ENCODE data around the gene PALM. TPM values are rescaled to one million over a fixed set of nuclear protein-coding genes. Genes with fewer than 3 reads are reported as not detected.
A peak's percentile ranks its signal among the peaks of the same experiment; 100 is the strongest.

The PALM gene
- total and polyA plus RNA-seq, 7 donors: 4.9 to 17.9 (median 9.5) TPM

DNA sequence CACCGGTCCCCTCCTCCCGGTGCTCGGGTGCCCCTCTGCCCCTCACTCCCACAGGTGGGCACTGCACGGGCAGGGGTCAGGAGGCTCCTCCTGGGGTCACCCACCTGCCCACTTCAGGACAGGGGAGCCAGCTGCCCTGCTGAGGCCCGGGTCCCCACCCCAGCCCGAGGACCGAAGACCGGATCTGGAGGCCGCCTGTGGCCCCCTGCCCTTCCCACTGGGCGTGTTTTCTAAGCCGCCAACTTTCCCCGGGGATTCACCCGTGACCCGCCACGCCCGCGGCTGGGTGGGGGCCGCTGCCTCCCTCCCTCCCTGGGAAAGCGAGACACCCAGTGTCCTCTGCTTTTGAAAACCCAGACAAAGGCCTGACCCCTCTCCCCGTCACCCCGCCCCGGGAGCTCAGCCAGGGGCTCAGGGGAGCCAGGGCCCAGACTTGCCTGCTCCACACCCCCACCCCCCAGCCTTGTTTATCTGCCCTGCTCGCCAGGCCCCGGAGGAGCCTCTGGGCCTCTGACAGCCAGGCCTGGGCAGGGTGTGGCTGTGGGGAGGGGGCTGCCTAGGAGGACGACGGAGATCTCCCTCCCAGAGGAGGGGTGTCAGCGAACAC, 1.3 kb downstream of the PALM start:
- WGBS, 3 donors: 16 to 27% (median 24%) methylated on average over 22 to 27 of the region's 27 CpGs
- intact Hi-C loops (cut with DNase I): no loop called here
- TF ChIP-seq, protein P1, sequence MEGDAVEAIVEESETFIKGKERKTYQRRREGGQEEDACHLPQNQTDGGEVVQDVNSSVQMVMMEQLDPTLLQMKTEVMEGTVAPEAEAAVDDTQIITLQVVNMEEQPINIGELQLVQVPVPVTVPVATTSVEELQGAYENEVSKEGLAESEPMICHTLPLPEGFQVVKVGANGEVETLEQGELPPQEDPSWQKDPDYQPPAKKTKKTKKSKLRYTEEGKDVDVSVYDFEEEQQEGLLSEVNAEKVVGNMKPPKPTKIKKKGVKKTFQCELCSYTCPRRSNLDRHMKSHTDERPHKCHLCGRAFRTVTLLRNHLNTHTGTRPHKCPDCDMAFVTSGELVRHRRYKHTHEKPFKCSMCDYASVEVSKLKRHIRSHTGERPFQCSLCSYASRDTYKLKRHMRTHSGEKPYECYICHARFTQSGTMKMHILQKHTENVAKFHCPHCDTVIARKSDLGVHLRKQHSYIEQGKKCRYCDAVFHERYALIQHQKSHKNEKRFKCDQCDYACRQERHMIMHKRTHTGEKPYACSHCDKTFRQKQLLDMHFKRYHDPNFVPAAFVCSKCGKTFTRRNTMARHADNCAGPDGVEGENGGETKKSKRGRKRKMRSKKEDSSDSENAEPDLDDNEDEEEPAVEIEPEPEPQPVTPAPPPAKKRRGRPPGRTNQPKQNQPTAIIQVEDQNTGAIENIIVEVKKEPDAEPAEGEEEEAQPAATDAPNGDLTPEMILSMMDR (IDR thresholded peaks at IDR 0.05): no peak
- no peaks in the 10 kb centered on the region for H3K36me3 ChIP-seq (ENCODE audit: insufficient read depth in 1 of 2, low read depth in 1 of 2)
- DNase-seq (peak; percentile 58 to 81), ATAC-seq (peak in 3 of 4 donors; percentile 30 to 70 (median 45))
- H3K27me3 ChIP-seq (ENCODE audit: insufficient read depth in 3 of 3, low read length in 2 of 3): peaks cover 0 to 50% (median 10%) of the 10 kb centered on the region in 3 donors
- peak overlapping the region; percentile 50 for H3K27ac ChIP-seq
- no peaks in the 10 kb centered on the region for H3K9me3 ChIP-seq
- peak overlapping the region; percentile 63 for H3K4me3 ChIP-seq
- no peaks in the 10 kb centered on the region for H3K4me1 ChIP-seq

DNA sequence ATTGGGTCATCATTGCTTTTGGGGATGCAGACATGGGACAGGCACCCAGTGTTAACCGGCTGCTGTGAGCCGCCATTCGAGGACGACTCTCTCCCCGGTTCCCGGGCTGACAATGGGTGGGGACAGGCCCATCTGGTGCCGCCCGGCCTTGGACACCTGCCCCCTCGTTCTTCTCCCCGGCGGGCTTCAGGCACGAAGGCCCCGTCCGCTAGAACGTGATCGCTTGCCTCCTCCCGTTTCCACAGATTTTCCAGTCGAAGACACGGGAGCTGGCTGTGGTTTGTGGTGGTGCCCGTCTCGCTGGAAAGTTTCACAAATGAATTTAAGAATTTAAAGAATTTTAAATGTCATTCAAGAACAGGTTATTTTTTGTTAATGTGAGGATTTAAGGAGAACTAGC, 2.0 kb downstream of the PALM start:
- no peak overlapping the region for H3K27ac ChIP-seq
- peak overlapping the region; percentile 63 for H3K4me3 ChIP-seq
- H3K4me1 ChIP-seq: no peaks in the 10 kb centered on the region
- no peak for DNase-seq
- H3K9me3 ChIP-seq: no peaks in the 10 kb centered on the region
- H3K36me3 ChIP-seq (ENCODE audit: insufficient read depth in 1 of 2, low read depth in 1 of 2): no peaks in the 10 kb centered on the region
- ATAC-seq: peak in 2 of 4 donors; percentile 11 to 31
- TF ChIP-seq, protein P1 (IDR thresholded peaks at IDR 0.05): no peak
- 35 to 44% (median 38%) methylated on average over 21 of the region's 21 CpGs for WGBS, 3 donors
- intact Hi-C loops (cut with DNase I): no loop called here
- H3K27me3 ChIP-seq (ENCODE audit: insufficient read depth in 3 of 3, low read length in 2 of 3): peaks cover 0 to 52% (median 10%) of the 10 kb centered on the region in 3 donors

DNA sequence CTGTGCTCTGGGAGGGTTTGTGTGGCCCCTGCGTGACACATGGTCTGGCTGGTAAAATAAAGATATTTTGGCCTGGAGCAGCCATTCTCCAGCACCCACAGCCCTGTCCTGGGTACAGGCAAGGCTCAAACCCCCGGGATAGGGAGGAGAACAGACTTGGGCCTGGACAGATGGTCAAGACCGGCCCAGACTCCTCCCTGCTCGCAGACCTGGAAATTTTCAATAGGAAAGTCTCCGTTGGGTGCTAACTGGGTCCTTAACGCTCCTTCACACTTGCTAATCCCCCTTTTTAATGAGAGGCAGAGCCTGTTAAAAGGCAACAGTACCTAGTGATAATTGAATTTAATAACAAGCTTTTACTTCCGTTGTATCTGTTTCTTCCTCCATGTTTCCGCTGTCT, 2.5 kb downstream of the PALM start:
- Histone ChIP-seq H3K27ac (no peak overlapping the region), H3K4me1 (no peaks in the 10 kb centered on the region), H3K36me3 (ENCODE audit: insufficient read depth in 1 of 2, low read depth in 1 of 2) (no peaks in the 10 kb centered on the region), H3K27me3 (ENCODE audit: insufficient read depth in 3 of 3, low read length in 2 of 3) (peaks cover 0 to 51% (median 10%) of the 10 kb centered on the region in 3 donors), H3K9me3 (no peaks in the 10 kb centered on the region), H3K4me3 (no peak overlapping the region)
- no peak for ATAC-seq
- WGBS, 3 donors: 65 to 76% (median 71%) methylated on average over 8 of the region's 8 CpGs
- no peak for DNase-seq
- intact Hi-C loops (cut with DNase I): no loop called here
- TF ChIP-seq, protein P1 (IDR thresholded peaks at IDR 0.05): no peak

DNA sequence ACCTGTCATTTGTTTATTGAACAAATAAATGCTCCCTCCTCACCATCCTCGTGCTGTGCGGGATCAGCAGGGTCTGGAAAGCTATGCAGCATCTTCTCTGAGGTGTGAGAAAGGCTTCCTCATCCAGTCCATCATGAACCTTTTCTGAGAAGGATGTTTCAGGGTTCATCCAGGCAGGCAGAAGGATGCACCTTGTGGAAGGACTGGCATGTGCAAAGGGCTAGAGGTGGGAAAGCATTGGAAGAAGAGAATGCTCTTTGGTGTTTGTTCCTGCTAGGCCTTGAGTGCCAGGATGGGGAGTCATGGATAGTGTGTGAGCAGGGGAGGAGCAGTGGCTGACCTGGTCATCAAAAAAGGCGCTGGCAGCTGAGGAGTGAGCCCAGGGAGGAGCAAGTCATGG, 6.6 kb downstream of the PALM start:
- TF ChIP-seq, protein P1 (IDR thresholded peaks at IDR 0.05): no peak
- 93 to 100% (median 96%) methylated on average over 3 of the region's 3 CpGs for WGBS, 3 donors
- no peak for DNase-seq

More for the DNA sequence above, 6.6 kb downstream of the PALM start:
- ATAC-seq: no peak
- Histone ChIP-seq H3K9me3 (no peaks in the 10 kb centered on the region), H3K4me3 (no peak overlapping the region), H3K27ac (no peak overlapping the region), H3K4me1 (no peaks in the 10 kb centered on the region), H3K36me3 (ENCODE audit: insufficient read depth in 1 of 2, low read depth in 1 of 2) (no peaks in the 10 kb centered on the region), H3K27me3 (ENCODE audit: insufficient read depth in 3 of 3, low read length in 2 of 3) (peaks cover 0 to 38% (median 12%) of the 10 kb centered on the region in 3 donors)
- intact Hi-C loops (cut with DNase I): no loop called here

Data from psoas muscle (tissue), 8 donors.